ENCODE results near the gene MMP25. TPM values are rescaled to one million over a fixed set of nuclear protein-coding genes. Genes with fewer than 3 reads are reported as not detected.

The MMP25 gene
- total and polyA plus RNA-seq, 9 of the 15 experiments (the other 6 are each of a cell fraction or from before 2014, with no cell fraction given) = 0.03 to 0.04 TPM; not detected in 7

- peaks cover 0 to under 1% of the 10 kb centered on the region in 2 experiments; a peak in 2 of 5 replicates for H3K27me3 ChIP-seq (ENCODE audit: control insufficient read depth in 2 of 2, insufficient read depth in 2 of 2, low read length in 2 of 2)
- ChIA-PET CTCF (ENCODE audit: low intra/inter-chr PET ratio) (no interaction called here), POLR2A (interaction anchor here (0.5 to 2.7 kb wide), 15 partner anchors 7 to 635 kb away, joined by 3 to 15 read pairs (median 5); partner anchors contain the start of gene ZNF263)
- peak within 1 kb of the TSS; percentile 88 to 95 for H3K9ac ChIP-seq (ENCODE audit: insufficient read depth in 1 of 2, low read depth in 2 of 2, low read length in 2 of 2)
- TSS peak; percentile 81 for BruUV-seq (replicated peaks)
- in situ Hi-C loops (cut with MboI) (no loop called here), intact Hi-C loops (cut with micrococcal nuclease) (loop anchor here (1.0 to 10.0 kb wide), 2 partner anchors 19 to 59 kb away; partner anchors contain the start of genes KREMEN2 and PAQR4)
- peaks cover 42% of the 10 kb centered on the region for H3K79me2 ChIP-seq (ENCODE audit: control insufficient read depth, insufficient read depth, low read length)
- under 1% methylated on average over 64 of the region's 69 CpGs for WGBS (ENCODE audit: insufficient coverage, low coverage, missing lambda C conversion rate)
- DNase-seq (ENCODE audit: extremely low read depth in 1 of 4, low spot score in 3 of 4) (peak; percentile 66 to 100 (median 78)), FAIRE-seq (peak; percentile 99), ATAC-seq (peak; percentile 73)
- peaks cover 2% of the 10 kb centered on the region for H3K9me1 ChIP-seq (ENCODE audit: control insufficient read depth, insufficient read depth, low read length)
- peaks cover 39% of the 10 kb centered on the region; the same call in 2 of the 3 replicates for H3K36me3 ChIP-seq (ENCODE audit: control insufficient read depth, insufficient read depth, low read length)
- peak within 1 kb of the TSS; percentile 83 for H3K4me2 ChIP-seq (ENCODE audit: insufficient read depth, low read length)
- peak within 1 kb of the TSS; percentile 90 for H2AFZ ChIP-seq (ENCODE audit: low read depth, low read length)
- H4K20me1 ChIP-seq (replicated peaks; ENCODE audit: control insufficient read depth, insufficient read depth, low read length) = peaks cover 28% of the 10 kb centered on the region
- H3K9me3 ChIP-seq (replicated peaks; ENCODE audit: control insufficient read depth, insufficient read depth, low read depth, low read length) = no peaks in the 10 kb centered on the region
- H3K27ac ChIP-seq (ENCODE audit: extremely low read depth, low read depth, low read length) = peak within 1 kb of the TSS; percentile 90
- peaks cover 25 to 87% of the 10 kb centered on the region in 2 experiments for H3K4me1 ChIP-seq (replicated peaks in 1 of 2; ENCODE audit: control insufficient read depth in 2 of 2, insufficient read depth in 2 of 2, low read length in 2 of 2)
- H3K4me3 ChIP-seq = peak within 1 kb of the TSS; percentile 82
- TF ChIP-seq FOXJ2 (tag; IDR thresholded peaks at IDR 0.05) = no peak
- peak; percentile 85 for TF ChIP-seq RAD51 (IDR thresholded peaks at IDR 0.05; ENCODE audit: borderline replicate concordance, low read depth)
- no peak for TF ChIP-seq RFX5 (IDR thresholded peaks at IDR 0.05; ENCODE audit: low read depth, low read length)
- no peak for TF ChIP-seq SREBF2 (CRISPR knock-in tag; IDR thresholded peaks at IDR 0.05)
- TF ChIP-seq ZNF3 (CRISPR knock-in tag; IDR thresholded peaks at IDR 0.05) = no peak
- TF ChIP-seq, protein P1, sequence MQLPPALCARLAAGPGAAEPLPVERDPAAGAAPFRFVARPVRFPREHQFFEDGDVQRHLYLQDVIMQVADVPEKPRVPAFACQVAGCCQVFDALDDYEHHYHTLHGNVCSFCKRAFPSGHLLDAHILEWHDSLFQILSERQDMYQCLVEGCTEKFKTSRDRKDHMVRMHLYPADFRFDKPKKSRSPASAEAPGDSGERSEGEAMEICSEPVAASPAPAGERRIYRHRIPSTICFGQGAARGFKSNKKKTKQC (CRISPR knock-in tag; IDR thresholded peaks at IDR 0.05) = no peak
- peak; percentile 40 for TF ChIP-seq PKNOX1 (IDR thresholded peaks at IDR 0.05)
- TF ChIP-seq SMAD3 (CRISPR knock-in tag; conservative IDR thresholded peaks at IDR 0.05) = 0 out of 2 replicates have a peak, but pooled peaks have one; percentile 14
- no peak for TF ChIP-seq ZNF175 (CRISPR knock-in tag; IDR thresholded peaks at IDR 0.05; ENCODE audit: low read depth)
- no peak for TF ChIP-seq ZBTB34 (CRISPR knock-in tag; IDR thresholded peaks at IDR 0.05)
- TF ChIP-seq NR1H2 (CRISPR knock-in tag; IDR thresholded peaks at IDR 0.05) = no peak
- peak; percentile 61 for TF ChIP-seq JUN (IDR thresholded peaks at IDR 0.05; ENCODE audit: borderline replicate concordance, low read depth, low read length)
- TF ChIP-seq JUN (CRISPR knock-in tag; IDR thresholded peaks at IDR 0.05; ENCODE audit: borderline replicate concordance) = no peak
- no peak for TF ChIP-seq XRCC4 (IDR thresholded peaks at IDR 0.05; ENCODE audit: extremely low read depth, insufficient read depth, insufficient read length)
- TF ChIP-seq ZNF253 (CRISPR knock-in tag; conservative IDR thresholded peaks at IDR 0.05) = 0 out of 2 replicates have a peak, but pooled peaks have one; percentile 50
- TF ChIP-seq FOSL1 (tag; conservative IDR thresholded peaks at IDR 0.05) = no peak; the same call in 1 of the 2 replicates
- TF ChIP-seq THRAP3 (IDR thresholded peaks at IDR 0.05; ENCODE audit: borderline replicate concordance) = no peak; the same call in 1 of the 2 replicates
- TF ChIP-seq TAF15 (IDR thresholded peaks at IDR 0.05; ENCODE audit: low read depth, low read length) = peak; percentile 42; the same call in 1 of the 2 replicates
- TF ChIP-seq ZNF707 (CRISPR knock-in tag; conservative IDR thresholded peaks at IDR 0.05) = no peak
Observed at GRCh38 chr16:3023669-3024478, 22.5 kb upstream of the MMP25 start, which contains the start of the genes HCFC1R1 and THOC6. Gene HCFC1R1 (minus strand): TSS chr16:3023942. CDS start chr16:3023941, 1 bp downstream. Gene THOC6 (plus strand): TSS chr16:3024035. CDS start chr16:3024327, 292 bp downstream.

Measured in K562 (cell line).